ENCODE results near the gene PWP2.

DNA sequence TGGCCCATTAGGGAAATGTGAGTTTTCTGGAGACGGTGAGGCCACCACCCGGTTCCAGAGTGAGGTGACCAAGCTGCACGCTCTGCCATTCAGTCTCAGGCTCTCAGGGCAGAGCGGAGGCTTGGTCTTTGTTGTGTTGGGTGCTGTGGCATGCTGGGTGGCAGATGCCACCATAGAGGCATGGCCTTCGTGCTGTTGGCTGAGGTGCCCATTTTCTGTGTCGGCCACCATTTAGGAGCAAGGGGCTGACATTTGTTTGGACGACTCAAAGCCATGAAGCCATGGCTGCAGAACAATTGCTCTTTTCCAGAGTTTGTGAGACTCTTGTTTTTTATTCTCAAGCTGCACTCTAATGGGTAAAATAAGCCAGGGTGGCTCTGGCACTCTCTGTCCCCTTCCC is 36.8 kb upstream of the PWP2 start:
- no peak for TF ChIP-seq POLR2AphosphoS5 (IDR thresholded peaks at IDR 0.05; ENCODE audit: low read depth, low read length)
- TF ChIP-seq TAF1 (IDR thresholded peaks at IDR 0.05; ENCODE audit: borderline replicate concordance, insufficient read depth, low read length): no peak
- TF ChIP-seq, protein P1, sequence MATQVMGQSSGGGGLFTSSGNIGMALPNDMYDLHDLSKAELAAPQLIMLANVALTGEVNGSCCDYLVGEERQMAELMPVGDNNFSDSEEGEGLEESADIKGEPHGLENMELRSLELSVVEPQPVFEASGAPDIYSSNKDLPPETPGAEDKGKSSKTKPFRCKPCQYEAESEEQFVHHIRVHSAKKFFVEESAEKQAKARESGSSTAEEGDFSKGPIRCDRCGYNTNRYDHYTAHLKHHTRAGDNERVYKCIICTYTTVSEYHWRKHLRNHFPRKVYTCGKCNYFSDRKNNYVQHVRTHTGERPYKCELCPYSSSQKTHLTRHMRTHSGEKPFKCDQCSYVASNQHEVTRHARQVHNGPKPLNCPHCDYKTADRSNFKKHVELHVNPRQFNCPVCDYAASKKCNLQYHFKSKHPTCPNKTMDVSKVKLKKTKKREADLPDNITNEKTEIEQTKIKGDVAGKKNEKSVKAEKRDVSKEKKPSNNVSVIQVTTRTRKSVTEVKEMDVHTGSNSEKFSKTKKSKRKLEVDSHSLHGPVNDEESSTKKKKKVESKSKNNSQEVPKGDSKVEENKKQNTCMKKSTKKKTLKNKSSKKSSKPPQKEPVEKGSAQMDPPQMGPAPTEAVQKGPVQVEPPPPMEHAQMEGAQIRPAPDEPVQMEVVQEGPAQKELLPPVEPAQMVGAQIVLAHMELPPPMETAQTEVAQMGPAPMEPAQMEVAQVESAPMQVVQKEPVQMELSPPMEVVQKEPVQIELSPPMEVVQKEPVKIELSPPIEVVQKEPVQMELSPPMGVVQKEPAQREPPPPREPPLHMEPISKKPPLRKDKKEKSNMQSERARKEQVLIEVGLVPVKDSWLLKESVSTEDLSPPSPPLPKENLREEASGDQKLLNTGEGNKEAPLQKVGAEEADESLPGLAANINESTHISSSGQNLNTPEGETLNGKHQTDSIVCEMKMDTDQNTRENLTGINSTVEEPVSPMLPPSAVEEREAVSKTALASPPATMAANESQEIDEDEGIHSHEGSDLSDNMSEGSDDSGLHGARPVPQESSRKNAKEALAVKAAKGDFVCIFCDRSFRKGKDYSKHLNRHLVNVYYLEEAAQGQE (IDR thresholded peaks at IDR 0.05; ENCODE audit: insufficient read depth in 1 of 2, low read depth in 2 of 2, low read length in 2 of 2): no peak
- TF ChIP-seq SIN3A (IDR thresholded peaks at IDR 0.05; ENCODE audit: borderline replicate concordance, insufficient read depth, low read length): no peak
- no peak for TF ChIP-seq FOXP2 (optimal IDR thresholded peaks at IDR 0.05; ENCODE audit: borderline replicate concordance, extremely low read depth, extremely low read length, insufficient read depth)
